HS-5 (cell line): ENCODE data around the gene LAPTM5.
A peak's percentile ranks its signal among the peaks of the same experiment; 100 is the strongest.

Experiments used
- DNase-seq: peaks from one replicate; pipeline ENCODE4 v3.0.0-alpha.2; 2012; ENCODE audit warnings: low read depth

The LAPTM5 gene

GRCh38 chr1:30714536-30715090 is 43.0 kb downstream of the LAPTM5 start:
- DNase-seq = no peak

GRCh38 chr1:30714025-30714424 is 43.5 kb downstream of the LAPTM5 start:
- DNase-seq = no peak

GRCh38 chr1:30713311-30713710 is 44.3 kb downstream of the LAPTM5 start:
- no peak for DNase-seq

GRCh38 chr1:30712583-30712982 is 45.0 kb downstream of the LAPTM5 start:
- DNase-seq = no peak

- DNase-seq = no peak
Observed at GRCh38 chr1:30710407-30710806, 47.2 kb downstream of the LAPTM5 start.

- DNase-seq = no peak
Observed at GRCh38 chr1:30708361-30708728, 49.2 kb downstream of the LAPTM5 start.

- no peak for DNase-seq
Observed at GRCh38 chr1:30707412-30708360, 49.9 kb downstream of the LAPTM5 start.

GRCh38 chr1:30706528-30706927 is 51.0 kb downstream of the LAPTM5 start:
- DNase-seq = no peak

GRCh38 chr1:30705698-30706097 is 51.9 kb downstream of the LAPTM5 start:
- no peak for DNase-seq

- no peak for DNase-seq
Observed at GRCh38 chr1:30704765-30705509, 52.6 kb downstream of the LAPTM5 start.

GRCh38 chr1:30704271-30704670 is 53.3 kb downstream of the LAPTM5 start:
- no peak for DNase-seq

- no peak for DNase-seq
Observed at GRCh38 chr1:30702823-30703222, 54.8 kb downstream of the LAPTM5 start.

- DNase-seq = no peak
Observed at GRCh38 chr1:30701258-30701633, 56.3 kb downstream of the LAPTM5 start.

- peak; percentile 66 for DNase-seq
Observed at GRCh38 chr1:30700528-30701257, 56.9 kb downstream of the LAPTM5 start.

- DNase-seq = no peak
Observed at GRCh38 chr1:30699762-30700161, 57.8 kb downstream of the LAPTM5 start.

- DNase-seq = no peak
Observed at GRCh38 chr1:30698401-30698981, 59.1 kb downstream of the LAPTM5 start.

- no peak for DNase-seq
Observed at GRCh38 chr1:30697571-30698376, 59.8 kb downstream of the LAPTM5 start.

- DNase-seq = no peak
Observed at GRCh38 chr1:30696831-30697230, 60.7 kb downstream of the LAPTM5 start.

- DNase-seq = no peak
Observed at GRCh38 chr1:30695439-30695841, 62.1 kb downstream of the LAPTM5 start.

- DNase-seq = no peak
Observed at GRCh38 chr1:30694280-30695175, 63.0 kb downstream of the LAPTM5 start.
